CD4-positive, alpha-beta T cell treated with Interferon alpha-2 for 1 hour (primary cell): ENCODE results near the gene SPAG4.

Experiments used
- DNase-seq, 2 donors: peaks; one replicate each; pipeline ENCODE4 v3.0.0-alpha.2; 2020 to 2022

SPAG4 gene

GRCh38 chr20:35615667-35616464 is at the start of gene SPAG4:
TSS of gene SPAG4 (plus strand) at chr20:35615829. CDS start at chr20:35616004, 175 bp downstream.
- peak; percentile 100 for DNase-seq

GRCh38 chr20:35568645-35569044 is 47.0 kb upstream of the SPAG4 start:
- no peak for DNase-seq

- no peak for DNase-seq
These were observed 44.1 kb upstream of the SPAG4 start for GRCh38 chr20:35571555-35571954.

- no peak for DNase-seq
These were observed 42.8 kb upstream of the SPAG4 start for GRCh38 chr20:35572838-35573237.

- DNase-seq, result no peak
These were observed 39.7 kb upstream of the SPAG4 start for GRCh38 chr20:35575958-35576357.

- DNase-seq, result no peak
These were observed 38.8 kb upstream of the SPAG4 start for GRCh38 chr20:35576816-35577215.

- no peak for DNase-seq
These were observed 37.2 kb upstream of the SPAG4 start for GRCh38 chr20:35578469-35578868.

- DNase-seq, result no peak
These were observed 36.4 kb upstream of the SPAG4 start for GRCh38 chr20:35579196-35579595.

- DNase-seq, result no peak
These were observed 33.5 kb upstream of the SPAG4 start for GRCh38 chr20:35582131-35582530.

GRCh38 chr20:35582741-35583404 is 32.8 kb upstream of the SPAG4 start:
- no peak for DNase-seq

- DNase-seq, result no peak
These were observed 31.7 kb upstream of the SPAG4 start for GRCh38 chr20:35583636-35584560.

- DNase-seq, result no peak
These were observed 28.7 kb upstream of the SPAG4 start for GRCh38 chr20:35586751-35587425.

- DNase-seq, result no peak
These were observed 28.2 kb upstream of the SPAG4 start for GRCh38 chr20:35587436-35587835.

- no peak for DNase-seq
These were observed 27.2 kb upstream of the SPAG4 start for GRCh38 chr20:35588397-35588796.

GRCh38 chr20:35592339-35592974 is 23.2 kb upstream of the SPAG4 start:
- no peak for DNase-seq

- DNase-seq, result no peak
These were observed 20.2 kb upstream of the SPAG4 start for GRCh38 chr20:35595456-35595855.

GRCh38 chr20:35595901-35596300 is 19.7 kb upstream of the SPAG4 start:
- DNase-seq, result no peak

- DNase-seq, result no peak
These were observed 18.4 kb upstream of the SPAG4 start for GRCh38 chr20:35597186-35597585.

GRCh38 chr20:35598476-35598875 is 17.2 kb upstream of the SPAG4 start:
- no peak for DNase-seq

GRCh38 chr20:35598899-35599775 is 16.5 kb upstream of the SPAG4 start:
- DNase-seq, result no peak

- DNase-seq, result no peak
These were observed 15.9 kb upstream of the SPAG4 start for GRCh38 chr20:35599776-35600120.
